Anterior cingulate cortex (tissue), 58 donors: ENCODE results near the gene ZDHHC14.
A peak's percentile ranks its signal among the peaks of the same experiment; 100 is the strongest.

ENCODE experiments used
- DNase-seq, 58 donors: peaks; one replicate each; lab custom pipeline; 2025; lab: John Stamatoyannopoulos, UW

Gene ZDHHC14

GRCh38 chr6:157629220-157629619 lies 248.2 kb downstream of the ZDHHC14 start:
- no peak for DNase-seq

- DNase-seq, result no peak
Observed at GRCh38 chr6:157630463-157631080, 249.6 kb downstream of the ZDHHC14 start.

GRCh38 chr6:157631412-157631811 lies 250.4 kb downstream of the ZDHHC14 start:
- no peak for DNase-seq

DNA sequence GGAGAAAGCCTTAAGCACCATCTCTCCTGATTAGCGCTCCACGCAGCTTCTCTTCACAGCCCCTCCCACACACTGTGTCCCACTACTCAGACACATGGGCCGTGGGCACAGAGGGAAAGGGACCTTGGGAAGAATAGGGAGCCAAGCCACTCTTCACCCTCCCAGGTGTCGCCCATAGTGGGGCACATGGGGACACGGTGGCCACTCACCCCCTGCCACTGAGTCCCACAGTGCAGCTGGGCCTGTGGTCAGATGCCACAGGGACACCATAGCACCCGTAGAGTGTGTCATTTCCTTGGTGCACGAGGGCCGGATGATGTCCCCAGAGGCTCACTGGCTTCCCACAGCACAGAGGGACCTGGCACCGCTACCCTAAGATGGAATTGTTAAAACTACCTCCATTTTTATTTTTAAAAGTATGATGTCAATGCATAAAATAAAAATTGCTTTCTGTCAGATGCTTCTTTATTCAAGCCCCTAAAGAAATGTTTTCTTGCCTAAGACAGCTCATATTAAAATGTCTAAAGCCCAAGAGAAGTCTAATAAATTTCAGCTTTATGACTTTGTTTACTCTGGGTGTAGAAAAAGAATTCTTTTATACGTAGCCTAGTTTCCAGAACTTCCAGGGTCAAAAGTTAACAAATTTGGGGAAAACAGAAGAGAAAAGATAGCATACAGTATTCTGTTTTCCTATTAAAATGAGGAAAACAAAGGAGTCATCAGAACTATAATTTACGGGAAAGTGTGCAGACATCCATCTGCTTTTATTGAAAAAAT lies 251.0 kb downstream of the ZDHHC14 start:
- DNase-seq, result no peak

DNA sequence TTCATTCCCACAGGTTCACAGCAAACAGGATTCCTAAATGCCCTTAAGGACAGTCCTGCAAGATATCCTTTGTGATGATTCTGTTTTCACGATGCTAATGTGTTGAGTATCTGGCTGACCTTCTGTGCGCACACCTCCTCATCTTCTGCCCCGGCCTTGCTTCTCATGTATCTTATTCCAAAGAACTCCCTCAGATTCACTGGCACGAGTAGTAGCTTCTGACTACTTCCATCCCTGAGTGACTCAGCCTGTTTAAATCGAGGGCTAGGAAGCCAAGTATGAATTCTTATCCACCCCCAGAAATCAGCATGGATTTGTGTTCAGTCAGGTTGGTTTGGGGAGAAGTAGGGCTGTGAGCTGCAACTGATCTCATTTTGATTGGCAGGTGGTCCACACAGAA lies 251.8 kb downstream of the ZDHHC14 start:
- peak in 11 of 58 donors; percentile 8 to 63 (median 20) for DNase-seq

DNA sequence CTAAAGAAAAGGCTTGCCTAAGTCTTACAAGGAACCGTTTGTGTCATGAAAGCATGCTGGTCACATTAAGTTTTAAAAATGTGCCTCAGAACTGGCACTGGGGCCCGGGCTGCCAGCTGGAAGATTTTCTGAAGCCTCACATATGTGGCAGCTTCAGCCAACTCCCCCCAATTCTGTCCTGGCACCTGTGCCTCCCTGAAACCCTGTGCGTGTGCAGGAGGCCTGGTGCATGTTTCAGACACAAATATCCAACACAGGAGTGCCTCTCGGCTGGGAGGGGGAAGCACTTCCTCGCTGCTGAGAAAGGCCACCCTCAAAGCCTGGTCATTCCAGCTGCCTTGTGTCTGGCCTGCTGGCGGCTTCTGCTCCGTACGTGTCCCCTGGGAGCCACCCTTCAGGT lies 253.6 kb downstream of the ZDHHC14 start:
- no peak for DNase-seq

- no peak for DNase-seq
Observed at GRCh38 chr6:157635388-157636244, 254.6 kb downstream of the ZDHHC14 start.

DNA sequence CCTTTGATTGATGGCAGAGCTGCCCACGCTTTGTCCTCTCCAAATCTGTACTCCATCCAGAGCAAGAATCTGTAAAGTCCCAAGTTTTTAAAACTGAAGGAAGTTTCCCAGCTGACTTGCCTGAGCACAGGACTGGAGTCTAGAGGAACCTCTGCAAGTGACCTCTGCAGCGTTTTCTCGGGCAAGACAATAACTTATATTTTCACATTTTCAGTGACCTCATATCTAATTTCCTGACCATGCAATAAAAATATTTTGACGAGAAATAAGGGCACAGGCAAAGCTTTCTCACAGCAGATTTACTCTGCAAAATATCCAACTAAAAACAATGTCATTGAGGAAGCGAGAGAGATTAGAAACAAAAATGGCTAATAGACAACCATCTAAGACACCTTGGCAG lies 256.5 kb downstream of the ZDHHC14 start:
- no peak for DNase-seq

DNA sequence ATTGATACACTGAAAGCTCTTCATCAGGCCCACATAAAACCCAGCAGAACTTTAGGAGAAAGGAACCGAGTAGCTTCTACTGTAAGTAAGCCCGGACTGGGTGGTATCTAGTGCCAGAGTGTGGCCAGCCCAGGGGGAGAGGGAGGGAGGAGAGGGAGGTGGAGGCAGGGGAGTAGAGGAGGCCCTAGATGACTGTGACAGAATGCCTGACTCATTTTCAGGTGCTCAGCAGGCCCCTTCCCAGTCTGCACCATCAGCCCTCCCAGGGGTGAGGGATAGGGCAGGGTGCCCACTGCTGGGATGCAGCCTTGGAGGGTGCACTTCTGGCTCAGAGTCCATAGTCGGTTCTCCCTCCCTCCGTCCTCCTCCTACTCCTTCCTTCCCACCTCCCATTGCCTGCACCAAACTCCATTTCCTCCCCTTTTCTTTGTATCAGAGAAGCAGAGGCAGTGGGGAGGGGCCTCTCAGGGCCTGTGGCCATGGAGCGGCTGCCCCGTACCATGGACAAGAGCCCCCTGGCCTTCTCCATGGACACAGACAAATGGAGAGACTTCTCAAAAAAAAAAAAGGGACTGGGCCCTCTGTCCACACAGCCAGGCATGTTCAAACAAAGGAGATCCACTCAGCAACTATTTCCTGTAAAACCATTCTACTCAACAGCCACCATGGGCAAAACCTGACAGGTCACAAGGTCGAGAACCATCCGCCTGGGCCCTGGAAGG lies 257.1 kb downstream of the ZDHHC14 start:
- no peak for DNase-seq

DNA sequence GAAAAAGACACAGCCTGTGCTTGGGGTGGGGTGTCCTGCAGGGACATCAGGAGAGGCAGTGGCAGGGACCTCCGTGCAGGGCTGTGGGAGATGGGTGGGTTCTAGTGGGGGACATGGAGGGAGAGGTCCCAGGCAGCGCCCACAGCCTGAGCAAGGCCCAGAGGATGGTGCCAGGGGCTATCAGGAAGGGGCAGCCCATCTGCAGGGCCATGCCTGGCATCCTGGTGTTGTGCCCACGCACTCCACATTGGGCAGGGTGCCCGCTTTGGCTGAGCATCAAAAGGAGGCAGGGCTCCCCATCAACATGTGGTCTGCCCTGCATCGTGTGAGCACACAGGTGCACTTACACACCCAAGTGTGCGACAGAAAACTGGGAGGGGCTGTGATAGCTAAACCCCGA lies 257.8 kb downstream of the ZDHHC14 start:
- DNase-seq, result no peak

DNA sequence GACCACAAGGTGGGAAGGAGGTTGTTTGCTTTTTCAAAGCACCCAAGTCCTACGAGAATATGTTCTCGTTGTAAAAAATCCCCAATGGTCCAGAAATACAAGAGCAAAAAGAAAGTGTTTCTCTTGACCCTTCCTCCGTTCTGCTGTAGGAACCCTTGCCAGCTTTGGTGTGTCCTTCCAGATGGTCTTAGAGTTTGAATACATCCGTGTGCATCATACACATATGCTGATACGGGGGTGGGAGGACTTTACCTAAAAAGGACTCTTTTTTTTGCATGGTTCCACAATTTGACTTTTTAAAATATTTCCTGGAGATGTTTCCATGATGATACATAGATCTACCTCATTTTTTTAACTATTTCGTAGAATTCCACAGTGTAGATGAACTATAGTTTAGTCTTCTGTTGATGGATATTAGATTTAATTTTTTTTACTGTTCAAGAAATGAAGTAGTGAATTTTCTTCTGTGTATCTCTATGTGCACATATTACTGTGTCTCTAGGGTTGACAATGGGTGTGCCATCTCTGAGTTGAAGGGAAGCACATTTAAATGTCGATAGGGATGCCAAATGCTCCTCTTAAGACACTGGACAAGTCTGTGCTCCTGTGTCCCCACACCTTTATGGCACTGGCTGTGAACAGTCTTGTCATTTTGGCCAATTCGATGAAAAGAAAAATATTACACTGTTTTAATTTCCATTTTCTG lies 259.9 kb downstream of the ZDHHC14 start:
- peak in 1 of 58 donors; percentile 14 for DNase-seq

DNA sequence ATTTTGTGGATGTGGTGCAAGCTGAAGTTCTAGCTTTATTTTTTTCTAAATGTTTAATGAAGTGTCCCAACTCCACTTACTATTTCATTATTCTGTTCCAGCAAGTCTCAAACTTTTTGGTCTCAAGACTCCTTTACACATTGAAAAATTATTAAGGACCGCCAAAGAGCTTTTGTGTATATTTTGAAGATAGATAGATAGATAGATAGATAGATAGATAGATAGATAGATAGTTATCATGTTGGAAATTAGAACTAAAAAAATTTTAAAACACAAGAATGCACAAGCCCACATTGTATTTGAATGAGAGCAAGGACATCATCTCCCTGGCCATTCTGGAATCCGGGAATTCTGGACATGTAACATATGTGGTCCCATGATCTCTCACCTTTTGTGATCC lies 260.8 kb downstream of the ZDHHC14 start:
- no peak for DNase-seq

DNA sequence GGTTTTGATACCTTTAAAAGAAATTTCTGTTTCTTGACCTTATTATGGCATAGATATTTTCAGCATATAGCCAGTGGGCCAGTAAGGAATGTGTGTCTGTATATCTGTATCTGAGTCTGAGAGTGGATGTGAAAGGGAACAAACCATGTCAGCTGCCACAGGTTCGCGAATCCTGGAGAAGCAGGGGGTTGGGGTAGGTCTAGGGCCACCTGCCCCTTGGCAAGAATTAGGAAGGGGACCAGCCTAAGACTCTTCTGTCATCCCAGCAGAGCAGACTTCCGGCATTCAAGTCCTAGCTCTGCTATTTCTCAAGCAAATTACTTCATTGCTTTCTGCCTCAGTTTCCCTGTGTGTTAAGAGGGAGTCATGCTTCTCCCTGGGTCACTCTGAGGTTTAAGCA lies 261.7 kb downstream of the ZDHHC14 start:
- DNase-seq, result no peak

GRCh38 chr6:157644043-157644810 lies 263.2 kb downstream of the ZDHHC14 start:
- DNase-seq, result peak in 15 of 58 donors; percentile 7 to 36 (median 18)

DNA sequence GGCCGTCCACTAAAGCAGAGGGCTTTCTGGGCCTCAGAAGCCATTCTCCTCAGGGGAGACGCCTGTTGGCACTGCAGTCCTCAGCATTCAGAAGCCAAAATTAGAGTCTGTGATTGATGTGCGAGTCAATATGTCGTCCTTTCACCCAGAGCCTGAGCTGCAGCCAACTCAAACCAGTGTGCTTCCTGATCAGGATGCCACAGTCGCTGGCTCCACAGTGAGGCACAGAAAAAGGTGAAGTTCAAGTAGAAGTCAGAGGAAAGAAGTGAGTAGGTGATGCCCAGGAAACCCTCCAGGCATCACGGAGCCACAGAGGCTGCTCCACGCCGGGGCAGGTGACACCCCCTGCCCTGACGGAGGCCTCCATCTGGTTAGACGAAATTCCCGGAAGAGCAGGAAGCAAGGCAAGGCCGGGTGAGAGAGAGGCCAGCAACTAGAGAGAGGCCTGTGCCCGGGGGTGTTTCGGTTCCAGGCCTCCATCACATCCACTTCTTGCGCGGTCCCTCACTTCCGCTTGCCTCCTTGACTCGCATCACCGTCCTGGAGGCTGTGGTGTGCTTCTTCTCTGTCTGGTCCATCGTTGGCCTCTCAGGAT lies 264.3 kb downstream of the ZDHHC14 start:
- DNase-seq, result no peak

DNA sequence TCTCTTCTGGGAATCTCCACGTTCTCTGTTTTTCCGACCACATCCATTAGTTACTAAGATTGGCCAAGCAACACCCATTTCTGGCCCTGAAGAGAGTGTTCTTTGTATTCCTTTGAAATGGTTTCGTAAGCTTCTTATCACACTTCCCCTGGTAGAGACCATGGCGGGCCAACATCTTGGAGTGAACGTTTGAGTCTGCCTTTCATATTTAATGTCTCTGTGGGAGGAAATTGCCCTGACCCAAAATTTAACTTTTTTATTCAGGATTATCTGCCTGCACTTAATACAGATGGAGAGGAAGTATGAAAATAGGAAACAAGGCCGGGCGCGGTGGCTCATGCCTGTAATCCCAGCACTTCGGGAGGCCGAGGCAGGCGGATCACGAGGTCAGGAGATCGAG lies 265.0 kb downstream of the ZDHHC14 start:
- DNase-seq, result no peak

DNA sequence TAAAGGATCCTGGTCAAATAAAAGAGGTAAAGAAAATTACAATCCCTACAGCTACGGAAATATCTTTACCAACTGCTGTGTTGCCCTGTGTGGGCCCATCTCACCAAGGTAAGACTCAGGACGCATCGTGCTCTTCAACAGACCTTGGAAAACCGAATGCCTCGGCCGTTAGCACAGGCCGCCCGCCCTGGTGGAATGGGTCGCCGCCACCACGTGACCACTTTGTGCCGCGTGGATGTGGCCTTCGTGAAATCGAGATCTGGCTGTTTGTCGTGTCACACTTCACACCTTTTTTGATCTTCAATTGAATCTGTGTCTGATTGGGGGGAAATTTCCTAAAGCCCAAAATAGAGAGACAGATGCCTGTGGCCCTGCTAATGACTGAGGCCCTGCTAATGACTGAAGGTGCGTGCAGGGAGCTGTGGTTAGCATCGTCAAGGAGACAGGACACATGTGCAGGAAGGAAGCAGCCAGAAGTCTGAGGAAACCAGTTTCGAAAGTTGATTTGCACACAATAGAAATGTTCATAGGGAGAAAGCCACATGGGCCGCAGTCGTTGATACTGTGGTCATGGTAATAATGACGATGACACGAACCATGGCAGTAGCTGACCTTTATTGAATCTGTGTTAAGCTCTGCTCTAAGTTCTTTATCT lies 266.4 kb downstream of the ZDHHC14 start:
- no peak for DNase-seq

DNA sequence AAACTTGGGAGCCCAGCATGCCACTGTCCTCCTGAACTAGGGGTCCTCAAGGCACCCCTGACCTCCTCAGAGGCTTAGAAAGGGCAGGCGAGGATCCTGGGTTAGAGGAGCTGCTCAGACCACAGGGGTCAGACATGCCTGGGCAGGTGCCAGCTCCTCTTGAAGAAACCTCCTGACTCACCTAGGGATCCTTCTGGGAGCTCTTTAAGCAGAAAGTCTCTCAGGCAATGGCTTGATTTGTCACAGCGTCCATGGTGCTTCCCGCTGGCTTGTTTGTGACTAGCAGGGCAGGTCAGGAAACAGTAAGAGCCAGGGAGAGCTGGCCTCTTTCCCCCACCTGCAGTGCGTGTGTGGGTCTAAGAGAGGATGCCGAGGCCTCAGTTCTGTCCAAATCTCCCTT lies 267.6 kb downstream of the ZDHHC14 start:
- DNase-seq, result no peak
